CD4-positive, alpha-beta memory T cell (primary cell): Measurements from ENCODE around the gene TPSB2. TPM values are rescaled to one million over a fixed set of nuclear protein-coding genes. Genes with fewer than 3 reads are reported as not detected.
A peak's percentile ranks its signal among the peaks of the same experiment; 100 is the strongest.

Experiments used
- CTCF ChIA-PET: fragments of 350-600 bp; sonication (Branson Sonifier 250); formaldehyde crosslinking; loops from one replicate; lab custom pipeline; 2021; ENCODE audit warnings: inconsistent platforms; ENCODE audit not compliant: partially characterized antibody; lab: Charles Lee
- POLR2A ChIA-PET: fragments of 350-600 bp; sonication (Branson Sonifier 250); formaldehyde crosslinking; loops from one replicate; lab custom pipeline; 2021; ENCODE audit not compliant: partially characterized antibody; lab: Charles Lee
- DNase-seq, 5 donors: peaks; one replicate each; pipeline versions ENCODE4 v3.0.0 to v3.0.0-alpha.2; 2020 to 2022; ENCODE audit warnings: mixed read lengths in 1 of 5
- H3K27ac ChIP-seq: one replicate; pipeline ENCODE4 v1.7.0; 2013; ENCODE audit warnings: low read depth, low read length
- H3K27me3 ChIP-seq: 2 replicates; pipeline ENCODE4 v1.7.0; 2013; ENCODE audit warnings: mild to moderate bottlenecking, low read length, moderate library complexity; ENCODE audit not compliant: insufficient read depth
- H3K36me3 ChIP-seq: 2 replicates; pipeline ENCODE4 v1.7.0; 2013; ENCODE audit warnings: mild to moderate bottlenecking, low read length, moderate library complexity; ENCODE audit not compliant: insufficient read depth
- H3K4me1 ChIP-seq: 2 replicates; pipeline ENCODE4 v1.7.0; 2013; ENCODE audit warnings: mild to moderate bottlenecking, low read length, moderate library complexity; ENCODE audit not compliant: insufficient read depth
- H3K4me3 ChIP-seq, 2 donors: one replicate each; pipeline ENCODE4 v1.7.0; 2013; ENCODE audit warnings: low read length in 2 of 2, mild to moderate bottlenecking in 1 of 2
- H3K9me3 ChIP-seq, 2 donors: one replicate each; pipeline ENCODE4 v1.7.0; 2013; ENCODE audit warnings: low read length in 2 of 2, control low read depth in 1 of 2; ENCODE audit not compliant: control insufficient read depth in 1 of 2
- H3K27ac Mint-ChIP-seq, 7 donors: one replicate each; pipeline ENCODE4 v1.8.0; 2020 to 2021; ENCODE audit warnings: mixed read lengths in 7 of 7, mild to moderate bottlenecking in 6 of 7, inconsistent platforms in 3 of 7, moderate library complexity in 3 of 7
- H3K27me3 Mint-ChIP-seq, 2 donors: one replicate each; pipeline ENCODE4 v1.8.0; 2020 to 2021; ENCODE audit warnings: mixed read lengths in 2 of 2
- H3K36me3 Mint-ChIP-seq, 2 donors: one replicate each; pipeline ENCODE4 v1.8.0; 2020 to 2021; ENCODE audit warnings: mixed read lengths in 2 of 2, inconsistent platforms in 1 of 2, mild to moderate bottlenecking in 1 of 2
- H3K4me1 Mint-ChIP-seq, 4 donors: one replicate each; pipeline ENCODE4 v1.8.0; 2020 to 2021; ENCODE audit warnings: mixed read lengths in 4 of 4, mild to moderate bottlenecking in 1 of 4
- H3K4me3 Mint-ChIP-seq, 8 donors: one replicate each; pipeline ENCODE4 v1.8.0; 2020 to 2021; ENCODE audit warnings: mixed read lengths in 8 of 8, mild to moderate bottlenecking in 7 of 8, moderate library complexity in 6 of 8, inconsistent platforms in 3 of 8
- H3K9me3 Mint-ChIP-seq, 8 donors: one replicate each; pipeline ENCODE4 v1.8.0; 2020 to 2021; ENCODE audit warnings: mixed read lengths in 8 of 8, mild to moderate bottlenecking in 5 of 8, inconsistent platforms in 3 of 8, moderate library complexity in 1 of 8
- intact Hi-C: fragments of 100-400 bp; cut with micrococcal nuclease; formaldehyde crosslinking; loops from one replicate; pipeline ENCODE4 v1.15.1; 2023
- polyA plus RNA-seq, 2 donors: library from polyadenylated mRNA; unstranded; fragments of 300-500 nt; fragmentation: Illumina TruSeq; gene quantifications; one replicate each; pipeline ENCODE4 v1.2.3, GENCODE V29; 2021
- total RNA-seq, 2 experiments: library from RNA; stranded (reverse); gene quantifications; one replicate each; pipeline ENCODE4 v1.2.3, GENCODE V29; 2021

The TPSB2 gene
- total and polyA plus RNA-seq, 4 experiments from 2014 or later = not detected

GRCh38 chr16:1221628-1222552 is 8.1 kb downstream of the TPSB2 start:
- CTCF ChIA-PET = no interaction called here
- peaks cover 1 to 4% of the 10 kb centered on the region in 2 donors for H3K27me3 Mint-ChIP-seq
- no peaks in the 10 kb centered on the region for H3K27me3 ChIP-seq
- no peaks in the 10 kb centered on the region for H3K9me3 ChIP-seq
- no peak overlapping the region for H3K4me3 Mint-ChIP-seq
- POLR2A ChIA-PET = no interaction called here
- no peaks in the 10 kb centered on the region for H3K36me3 ChIP-seq
- peak overlapping the region in 1 of 7 donors; percentile 70 for H3K27ac Mint-ChIP-seq
- H3K9me3 Mint-ChIP-seq = no peaks in the 10 kb centered on the region
- intact Hi-C loops = no loop called here
- peak in 1 of 5 donors; percentile 20 for DNase-seq
- no peaks in the 10 kb centered on the region for H3K36me3 Mint-ChIP-seq
- H3K27ac ChIP-seq = no peak overlapping the region
- H3K4me1 ChIP-seq = no peaks in the 10 kb centered on the region
- H3K4me3 ChIP-seq = no peak overlapping the region
- no peaks in the 10 kb centered on the region for H3K4me1 Mint-ChIP-seq

GRCh38 chr16:1220841-1221627 is 8.9 kb downstream of the TPSB2 start:
- Histone ChIP-seq H3K4me3 (no peak overlapping the region), H3K27ac (no peak overlapping the region), H3K27me3 (no peaks in the 10 kb centered on the region), H3K36me3 (no peaks in the 10 kb centered on the region), H3K4me1 (no peaks in the 10 kb centered on the region), H3K9me3 (no peaks in the 10 kb centered on the region)
- Mint-ChIP-seq H3K4me3 (no peak overlapping the region), H3K27me3 (peaks cover 1 to 4% of the 10 kb centered on the region in 2 donors), H3K36me3 (no peaks in the 10 kb centered on the region), H3K27ac (peak overlapping the region in 1 of 7 donors; percentile 70), H3K9me3 (no peaks in the 10 kb centered on the region), H3K4me1 (no peaks in the 10 kb centered on the region)
- ChIA-PET CTCF (no interaction called here), POLR2A (no interaction called here)
- DNase-seq = peak in 1 of 5 donors; percentile 3
- intact Hi-C loops = no loop called here

DNA sequence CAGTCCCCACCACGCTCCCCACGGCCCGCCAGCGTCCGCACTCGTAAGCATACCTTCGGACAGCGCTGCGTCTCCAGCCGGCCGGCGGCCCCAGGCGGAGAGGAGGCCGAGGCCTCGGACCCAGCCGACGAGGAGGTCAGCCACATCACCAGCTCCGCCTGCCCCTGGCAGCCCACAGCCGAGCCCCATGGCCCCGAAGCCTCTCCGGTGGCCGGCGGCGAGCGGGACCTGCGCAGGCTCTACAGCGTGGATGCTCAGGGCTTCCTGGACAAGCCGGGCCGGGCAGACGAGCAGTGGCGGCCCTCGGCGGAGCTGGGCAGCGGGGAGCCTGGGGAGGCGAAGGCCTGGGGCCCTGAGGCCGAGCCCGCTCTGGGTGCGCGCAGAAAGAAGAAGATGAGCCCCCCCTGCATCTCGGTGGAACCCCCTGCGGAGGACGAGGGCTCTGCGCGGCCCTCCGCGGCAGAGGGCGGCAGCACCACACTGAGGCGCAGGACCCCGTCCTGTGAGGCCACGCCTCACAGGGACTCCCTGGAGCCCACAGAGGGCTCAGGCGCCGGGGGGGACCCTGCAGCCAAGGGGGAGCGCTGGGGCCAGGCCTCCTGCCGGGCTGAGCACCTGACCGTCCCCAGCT is 9.8 kb downstream of the TPSB2 start:
- Mint-ChIP-seq H3K4me3 (no peak overlapping the region), H3K9me3 (no peaks in the 10 kb centered on the region), H3K27me3 (peaks cover 1 to 4% of the 10 kb centered on the region in 2 donors), H3K27ac (no peak overlapping the region), H3K36me3 (no peaks in the 10 kb centered on the region), H3K4me1 (no peaks in the 10 kb centered on the region)
- intact Hi-C loops = no loop called here
- CTCF ChIA-PET = no interaction called here
- no peak overlapping the region for H3K27ac ChIP-seq
- no peaks in the 10 kb centered on the region for H3K4me1 ChIP-seq
- no peak for DNase-seq
- no peaks in the 10 kb centered on the region for H3K36me3 ChIP-seq
- no peaks in the 10 kb centered on the region for H3K27me3 ChIP-seq
- no peak overlapping the region for H3K4me3 ChIP-seq
- H3K9me3 ChIP-seq = no peaks in the 10 kb centered on the region
- POLR2A ChIA-PET = no interaction called here

GRCh38 chr16:1218930-1219611 is 10.9 kb downstream of the TPSB2 start:
- H3K27me3 ChIP-seq = no peaks in the 10 kb centered on the region
- Mint-ChIP-seq H3K27ac (no peak overlapping the region), H3K27me3 (peaks cover 1 to 4% of the 10 kb centered on the region in 2 donors), H3K9me3 (no peaks in the 10 kb centered on the region), H3K36me3 (no peaks in the 10 kb centered on the region), H3K4me3 (no peak overlapping the region), H3K4me1 (no peaks in the 10 kb centered on the region)
- H3K4me1 ChIP-seq = no peaks in the 10 kb centered on the region
- ChIA-PET CTCF (no interaction called here), POLR2A (no interaction called here)
- H3K9me3 ChIP-seq = no peaks in the 10 kb centered on the region
- no peak overlapping the region for H3K4me3 ChIP-seq
- H3K36me3 ChIP-seq = no peaks in the 10 kb centered on the region
- no peak overlapping the region for H3K27ac ChIP-seq
- intact Hi-C loops = no loop called here
- peak in 1 of 5 donors; percentile 26 for DNase-seq

DNA sequence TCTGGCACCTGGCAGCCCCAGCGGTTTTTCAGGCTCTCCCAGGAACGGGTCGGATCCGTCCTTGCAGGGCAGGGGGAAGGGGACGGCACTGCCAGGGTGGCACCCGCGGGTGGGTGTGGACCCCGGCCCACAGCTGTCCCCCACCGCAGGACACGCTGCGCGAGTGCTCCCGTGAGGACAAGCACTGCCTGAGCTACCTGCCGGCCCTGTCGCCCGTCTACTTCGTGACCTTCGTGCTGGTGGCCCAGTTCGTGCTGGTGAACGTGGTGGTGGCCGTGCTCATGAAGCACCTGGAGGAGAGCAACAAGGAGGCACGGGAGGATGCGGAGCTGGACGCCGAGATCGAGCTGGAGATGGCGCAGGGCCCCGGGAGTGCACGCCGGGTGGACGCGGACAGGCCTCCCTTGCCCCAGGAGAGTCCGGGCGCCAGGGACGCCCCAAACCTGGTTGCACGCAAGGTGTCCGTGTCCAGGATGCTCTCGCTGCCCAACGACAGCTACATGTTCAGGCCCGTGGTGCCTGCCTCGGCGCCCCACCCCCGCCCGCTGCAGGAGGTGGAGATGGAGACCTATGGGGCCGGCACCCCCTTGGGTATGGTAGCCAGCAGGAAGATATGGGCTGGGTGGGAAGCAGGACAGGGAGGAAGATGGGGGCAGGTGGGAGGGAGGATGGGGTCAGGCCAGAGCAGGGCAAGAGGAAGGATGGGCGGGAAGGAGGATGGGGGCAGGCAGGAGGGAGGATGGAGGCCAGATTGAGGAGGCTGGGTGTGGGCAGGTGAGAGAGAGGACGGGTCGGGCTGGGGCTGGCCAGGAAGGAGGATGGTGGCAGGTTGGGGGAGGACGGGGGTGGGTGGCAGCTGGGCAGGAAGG is 11.7 kb downstream of the TPSB2 start:
- intact Hi-C loops = no loop called here
- Histone ChIP-seq H3K36me3 (no peaks in the 10 kb centered on the region), H3K4me1 (no peaks in the 10 kb centered on the region), H3K27me3 (no peaks in the 10 kb centered on the region), H3K27ac (no peak overlapping the region), H3K9me3 (no peaks in the 10 kb centered on the region), H3K4me3 (no peak overlapping the region)
- POLR2A ChIA-PET = no interaction called here
- peak in 1 of 5 donors; percentile 33 for DNase-seq
- CTCF ChIA-PET = no interaction called here
- Mint-ChIP-seq H3K4me3 (no peak overlapping the region), H3K36me3 (no peaks in the 10 kb centered on the region), H3K27ac (no peak overlapping the region), H3K9me3 (no peaks in the 10 kb centered on the region), H3K4me1 (no peaks in the 10 kb centered on the region), H3K27me3 (peaks cover 1 to 3% of the 10 kb centered on the region in 2 donors)

DNA sequence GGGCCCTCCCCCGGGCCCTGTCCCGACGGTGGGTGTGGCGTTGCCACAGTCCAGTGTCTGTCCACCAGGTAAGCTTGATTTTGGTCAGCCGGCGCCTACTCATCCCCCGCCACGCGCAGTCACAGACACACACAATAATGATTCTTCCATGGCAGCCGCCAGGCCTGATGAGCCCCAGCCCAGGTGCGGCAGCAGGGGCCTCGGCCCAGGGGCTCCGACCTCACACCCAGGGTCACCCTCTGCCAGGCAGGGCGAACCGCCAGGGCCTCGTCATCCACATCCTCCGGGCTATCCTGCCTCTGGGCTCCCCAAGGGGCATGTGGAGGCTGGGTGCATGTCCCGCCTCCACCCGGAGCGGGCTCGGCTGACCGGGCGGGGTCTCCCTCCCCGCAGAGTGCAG is 12.5 kb downstream of the TPSB2 start:
- Histone ChIP-seq H3K4me3 (no peak overlapping the region), H3K27me3 (no peaks in the 10 kb centered on the region), H3K27ac (no peak overlapping the region), H3K4me1 (no peaks in the 10 kb centered on the region), H3K36me3 (no peaks in the 10 kb centered on the region), H3K9me3 (no peaks in the 10 kb centered on the region)
- no peak for DNase-seq
- no peak overlapping the region for H3K4me3 Mint-ChIP-seq
- CTCF ChIA-PET = no interaction called here
- H3K9me3 Mint-ChIP-seq = no peaks in the 10 kb centered on the region
- peaks cover 1 to 3% of the 10 kb centered on the region in 2 donors for H3K27me3 Mint-ChIP-seq
- H3K36me3 Mint-ChIP-seq = no peaks in the 10 kb centered on the region
- H3K4me1 Mint-ChIP-seq = no peaks in the 10 kb centered on the region
- no peak overlapping the region for H3K27ac Mint-ChIP-seq
- POLR2A ChIA-PET = no interaction called here
- intact Hi-C loops = no loop called here
